PC-9 (cell line): ENCODE results near the gene MYBPH. TPM values are rescaled to one million over a fixed set of nuclear protein-coding genes. Genes with fewer than 3 reads are reported as not detected.

Experiments
- BruUV-seq: library from RNA; stranded (reverse); fragments of 400-500 nt; replicated peaks from 2 replicates; lab custom pipeline; 2021; lab: Mats Ljungman, UMichigan
- CTCF ChIA-PET: fragments of 300-600 bp; sonication (Branson Sonifier 250); formaldehyde crosslinking; loops from one replicate; lab custom pipeline; 2022; ENCODE audit warnings: antibody characterized with exemption; lab: Charles Lee
- POLR2A ChIA-PET: fragments of 300-600 bp; sonication (Branson Sonifier 250); formaldehyde crosslinking; loops from one replicate; lab custom pipeline; 2022; ENCODE audit warnings: antibody characterized with exemption; ENCODE audit not compliant: unreplicated experiment; lab: Charles Lee
- DNase-seq, 2 experiments: peaks; one replicate each; pipeline versions ENCODE4 v3.0.0 to v3.0.0-alpha.2; 2015 to 2022; ENCODE audit warnings: mixed read lengths in 1 of 2
- H2AFZ ChIP-seq: fragments of 200-600 bp; sonication (generic); 2 replicates; pipeline ENCODE4 v1.8.1; 2017; ENCODE audit warnings: antibody characterized with exemption
- H3F3A ChIP-seq: fragments of 200-600 bp; sonication (generic); 2 replicates; pipeline ENCODE4 v1.8.1; 2017; ENCODE audit warnings: antibody characterized with exemption, mild to moderate bottlenecking, low read depth; ENCODE audit not compliant: insufficient read depth
- H3K27ac ChIP-seq: fragments of 200-600 bp; sonication (generic); 2 replicates; pipeline ENCODE4 v1.6.1; 2016; ENCODE audit warnings: mixed run types
- H3K27me3 ChIP-seq: fragments of 200-600 bp; sonication (generic); 2 replicates; pipeline ENCODE4 v1.6.1; 2016; ENCODE audit warnings: low read depth, mixed run types; ENCODE audit not compliant: insufficient read depth
- H3K36me3 ChIP-seq: fragments of 200-600 bp; sonication (generic); 2 replicates; pipeline ENCODE4 v1.6.1; 2016; ENCODE audit warnings: low read depth, mixed run types
- H3K4me1 ChIP-seq: fragments of 200-600 bp; sonication (generic); replicated peaks from 2 replicates; pipeline ENCODE4 v1.6.1; 2016; ENCODE audit warnings: mixed run types; ENCODE audit not compliant: insufficient read depth
- H3K4me2 ChIP-seq: fragments of 200-600 bp; sonication (generic); 2 replicates; pipeline ENCODE4 v1.6.1; 2017; ENCODE audit warnings: mixed run types
- H3K4me3 ChIP-seq: fragments of 200-600 bp; sonication (generic); 2 replicates; pipeline ENCODE4 v1.6.1; 2016; ENCODE audit warnings: mixed run types
- H3K79me2 ChIP-seq: fragments of 200-600 bp; sonication (generic); 2 replicates; pipeline ENCODE4 v1.6.1; 2017; ENCODE audit warnings: low read depth, mixed run types
- H3K9me2 ChIP-seq: fragments of 200-600 bp; sonication (generic); 2 replicates; pipeline ENCODE4 v1.8.1; 2017; ENCODE audit warnings: mild to moderate bottlenecking; ENCODE audit not compliant: insufficient read depth
- H3K9me3 ChIP-seq: fragments of 200-600 bp; sonication (generic); 2 replicates; pipeline ENCODE4 v1.8.1; 2016; ENCODE audit warnings: low read depth; ENCODE audit not compliant: insufficient read depth
- H4K20me1 ChIP-seq: fragments of 200-600 bp; sonication (generic); 2 replicates; pipeline ENCODE4 v1.8.1; 2017; ENCODE audit not compliant: insufficient read depth
- CTCF ChIP-seq: fragments of 200-600 bp; sonication (generic); conservative IDR thresholded peaks from 2 replicates; pipeline ENCODE4 v1.6.1; 2017; ENCODE audit warnings: mixed run types, antibody characterized with exemption, mild to moderate bottlenecking, moderate library complexity
- EZH2 ChIP-seq: fragments of 200-600 bp; sonication (generic); IDR thresholded peaks from 2 replicates; pipeline ENCODE4 v1.8.0; 2017; ENCODE audit warnings: antibody characterized with exemption, low read depth
- intact Hi-C: fragments of 100-400 bp; cut with micrococcal nuclease; formaldehyde crosslinking; loops from one replicate; pipeline ENCODE4 v1.10.0; 2022; ENCODE audit not compliant: unreplicated experiment
- total RNA-seq: library from RNA; stranded (reverse); gene quantifications from 2 replicates; pipeline ENCODE4 v1.2.3, GENCODE V29; 2021

MYBPH gene
- total RNA-seq, 1 experiment from 2014 or later, result not detected

GRCh38 chr1:203163891-203164635 lies 11.6 kb downstream of the MYBPH start:
- CTCF ChIA-PET, result interaction anchor here (0.5 kb wide), 1 partner anchor 11 kb away, joined by 4 read pairs; no protein-coding TSS in a partner anchor
- no peaks in the 10 kb centered on the region for H3K79me2 ChIP-seq
- DNase-seq, result no peak
- H2AFZ ChIP-seq, result no peak overlapping the region
- no peaks in the 10 kb centered on the region for H4K20me1 ChIP-seq
- H3K4me2 ChIP-seq, result no peak overlapping the region
- peaks cover 9% of the 10 kb centered on the region for H3K4me1 ChIP-seq
- intact Hi-C loops, result no loop called here
- H3K4me3 ChIP-seq, result no peak overlapping the region
- H3K9me3 ChIP-seq, result no peaks in the 10 kb centered on the region; the same call in 1 of the 2 replicates
- BruUV-seq, result no TSS peak
- H3K36me3 ChIP-seq, result peaks cover under 1% of the 10 kb centered on the region
- POLR2A ChIA-PET, result no interaction called here
- no peak overlapping the region for H3K27ac ChIP-seq
- no peak for TF ChIP-seq EZH2
- TF ChIP-seq CTCF, result no peak
- H3K9me2 ChIP-seq, result no peaks in the 10 kb centered on the region
- no peaks in the 10 kb centered on the region for H3K27me3 ChIP-seq
- no peaks in the 10 kb centered on the region for H3F3A ChIP-seq

- H3K4me2 ChIP-seq, result no peak overlapping the region
- H4K20me1 ChIP-seq, result no peaks in the 10 kb centered on the region
- no peaks in the 10 kb centered on the region for H3K9me2 ChIP-seq
- H3K27me3 ChIP-seq, result no peaks in the 10 kb centered on the region
- ChIA-PET CTCF (no interaction called here), POLR2A (no interaction called here)
- H3K36me3 ChIP-seq, result peaks cover 17% of the 10 kb centered on the region
- H3K79me2 ChIP-seq, result no peaks in the 10 kb centered on the region
- DNase-seq, result no peak
- TF ChIP-seq EZH2 (no peak), CTCF (no peak)
- no peak overlapping the region for H3K4me3 ChIP-seq
- H3K4me1 ChIP-seq, result peaks cover 14% of the 10 kb centered on the region
- H3F3A ChIP-seq, result no peaks in the 10 kb centered on the region
- H3K9me3 ChIP-seq, result peaks cover 8% of the 10 kb centered on the region
- no peak overlapping the region for H3K27ac ChIP-seq
- no peak overlapping the region for H2AFZ ChIP-seq
- intact Hi-C loops, result no loop called here
- no TSS peak for BruUV-seq
Observed at GRCh38 chr1:203162403-203162802, 13.2 kb downstream of the MYBPH start.

GRCh38 chr1:203161703-203162102 lies 13.9 kb downstream of the MYBPH start:
- Histone ChIP-seq H3K79me2 (no peaks in the 10 kb centered on the region), H4K20me1 (no peaks in the 10 kb centered on the region), H3K27me3 (no peaks in the 10 kb centered on the region), H3K27ac (no peak overlapping the region), H2AFZ (no peak overlapping the region), H3K36me3 (peaks cover 18% of the 10 kb centered on the region), H3K4me1 (peaks cover 21% of the 10 kb centered on the region), H3K4me3 (no peak overlapping the region), H3K4me2 (no peak overlapping the region), H3F3A (peaks cover 4% of the 10 kb centered on the region; the same call in 1 of the 2 replicates), H3K9me2 (no peaks in the 10 kb centered on the region), H3K9me3 (peaks cover 8% of the 10 kb centered on the region)
- BruUV-seq, result no TSS peak
- ChIA-PET POLR2A (no interaction called here), CTCF (no interaction called here)
- TF ChIP-seq EZH2, result no peak
- intact Hi-C loops, result no loop called here
- DNase-seq, result no peak
